Astrocyte (in vitro differentiated cells and primary cell): ENCODE results near the gene SNCB. TPM values are rescaled to one million over a fixed set of nuclear protein-coding genes. Genes with fewer than 3 reads are reported as not detected.

Experiments used
- DNase-seq: peaks from one replicate; pipeline ENCODE4 v3.0.0-alpha.2; 2010; ENCODE audit warnings: low read depth
- FAIRE-seq: peaks from 2 replicates; lab custom pipeline; 2011; peaks lifted over from hg19 to GRCh38; lab: Jason Lieb, UNC
- H2AFZ ChIP-seq: 2 replicates; pipeline ENCODE4 v1.6.0; 2012; ENCODE audit warnings: low read depth, low read length, inconsistent platforms
- H3K27ac ChIP-seq: 2 replicates; pipeline ENCODE4 v1.5.1; 2011; ENCODE audit warnings: low read depth, low read length, inconsistent platforms
- H3K27me3 ChIP-seq: 2 replicates; pipeline ENCODE4 v1.6.0; 2011; ENCODE audit warnings: low read length, inconsistent platforms; ENCODE audit not compliant: insufficient read depth
- H3K36me3 ChIP-seq: 2 replicates; pipeline ENCODE4 v1.5.1; 2011; ENCODE audit warnings: low read length, inconsistent platforms; ENCODE audit not compliant: insufficient read depth
- H3K4me1 ChIP-seq: 2 replicates; pipeline ENCODE4 v1.5.1; 2011; ENCODE audit warnings: low read length, inconsistent platforms; ENCODE audit not compliant: insufficient read depth
- H3K4me2 ChIP-seq: 2 replicates; pipeline ENCODE4 v1.6.0; 2012; ENCODE audit warnings: low read length, inconsistent platforms
- H3K4me3 ChIP-seq: 2 replicates; pipeline ENCODE4 v1.5.1; 2011; ENCODE audit warnings: low read depth, mild to moderate bottlenecking, low read length, inconsistent platforms; ENCODE audit not compliant: insufficient read depth
- H3K79me2 ChIP-seq: 2 replicates; pipeline ENCODE4 v1.6.0; 2012; ENCODE audit warnings: mild to moderate bottlenecking, low read length, inconsistent platforms; ENCODE audit not compliant: insufficient read depth
- H3K9ac ChIP-seq: 2 replicates; pipeline ENCODE4 v1.6.0; 2012; ENCODE audit warnings: mild to moderate bottlenecking, low read length, inconsistent platforms
- H3K9me3 ChIP-seq: 2 replicates; pipeline ENCODE4 v1.5.1; 2012; ENCODE audit warnings: low read depth, mild to moderate bottlenecking, low read length, inconsistent platforms; ENCODE audit not compliant: insufficient read depth
- H4K20me1 ChIP-seq: 2 replicates; pipeline ENCODE4 v1.6.0; 2012; ENCODE audit warnings: low read length, inconsistent platforms; ENCODE audit not compliant: insufficient read depth
- H3K27ac Mint-ChIP-seq: one replicate; pipeline ENCODE4 v1.8.0; 2021; ENCODE audit warnings: mild to moderate bottlenecking, mixed read lengths; ENCODE audit not compliant: unreplicated experiment
- H3K27me3 Mint-ChIP-seq: one replicate; pipeline ENCODE4 v1.8.0; 2021; ENCODE audit warnings: low read depth, mixed read lengths; ENCODE audit not compliant: unreplicated experiment
- H3K36me3 Mint-ChIP-seq: one replicate; pipeline ENCODE4 v1.8.0; 2021; ENCODE audit warnings: low read depth, mixed read lengths; ENCODE audit not compliant: unreplicated experiment
- H3K4me1 Mint-ChIP-seq: one replicate; pipeline ENCODE4 v1.8.0; 2021; ENCODE audit warnings: low read depth, mixed read lengths; ENCODE audit not compliant: unreplicated experiment
- H3K4me3 Mint-ChIP-seq: one replicate; pipeline ENCODE4 v1.8.0; 2021; ENCODE audit warnings: mild to moderate bottlenecking, moderate library complexity, mixed read lengths; ENCODE audit not compliant: unreplicated experiment
- H3K9me3 Mint-ChIP-seq: one replicate; pipeline ENCODE4 v1.8.0; 2021; ENCODE audit warnings: mild to moderate bottlenecking, mixed read lengths; ENCODE audit not compliant: unreplicated experiment
- CTCF ChIP-seq: IDR thresholded peaks from 2 replicates; pipeline ENCODE4 v1.5.1; 2011; ENCODE audit warnings: low read depth, mild to moderate bottlenecking, inconsistent platforms, low read length, moderate library complexity; ENCODE audit not compliant: insufficient read depth
- EZH2 ChIP-seq: IDR thresholded peaks from 2 replicates; pipeline ENCODE4 v1.6.1; 2012; ENCODE audit warnings: mild to moderate bottlenecking, low read length, inconsistent platforms; ENCODE audit not compliant: insufficient read depth
- total RNA-seq: library from RNA; stranded (reverse); gene quantifications from 2 replicates; pipeline ENCODE4 v1.2.1, GENCODE V29; 2021

SNCB gene
- total RNA-seq, 1 donor from 2014 or later: 3.4 TPM

DNA sequence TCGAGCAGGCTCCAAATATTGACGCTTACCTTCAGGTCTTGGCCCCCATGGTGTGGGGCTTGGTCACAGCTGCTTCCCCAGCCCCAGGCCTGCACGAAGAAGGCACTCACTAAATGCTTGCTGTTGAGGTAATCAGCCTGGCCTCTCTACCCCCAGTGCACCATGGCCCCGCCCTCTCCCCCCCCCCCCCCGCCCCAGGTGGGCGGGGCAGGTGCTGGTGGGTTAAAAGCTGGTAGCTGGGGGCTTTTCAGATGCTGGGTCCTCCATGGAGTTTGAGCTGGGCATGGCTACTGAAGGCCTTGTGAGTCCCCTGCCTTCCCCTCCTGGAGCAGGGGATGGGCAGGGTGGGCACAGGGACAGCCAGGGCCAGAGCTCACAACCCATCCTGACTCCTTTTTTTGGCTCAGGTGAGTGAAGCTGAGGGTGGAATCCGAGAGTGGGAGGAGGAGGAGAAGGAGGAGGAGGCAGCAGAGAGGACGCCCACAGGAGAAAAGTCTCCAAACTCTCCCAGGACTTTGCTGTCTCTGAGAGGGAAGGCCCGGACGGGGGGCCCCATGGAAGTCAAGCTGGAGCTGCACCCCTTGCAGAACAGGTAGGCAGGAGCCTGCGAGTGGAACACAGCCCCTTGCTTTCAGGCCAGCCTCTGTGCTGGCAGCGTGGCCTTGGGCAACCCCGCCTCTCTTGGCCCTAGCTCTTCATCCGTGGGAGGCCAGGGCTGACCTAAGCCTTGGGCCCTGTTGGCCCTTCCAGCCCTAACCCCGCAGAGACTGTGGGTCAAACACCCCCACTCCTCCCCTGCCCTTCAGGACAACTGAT, 12.5 kb upstream of the SNCB start:
- Mint-ChIP-seq H3K27ac (no peak overlapping the region), H3K36me3 (no peaks in the 10 kb centered on the region), H3K4me3 (no peak overlapping the region), H3K4me1 (peaks cover 5% of the 10 kb centered on the region), H3K27me3 (peaks cover 30% of the 10 kb centered on the region), H3K9me3 (peaks cover 3% of the 10 kb centered on the region)
- FAIRE-seq (no peak), DNase-seq (no peak)
- Histone ChIP-seq H3K27ac (no peak overlapping the region), H3K27me3 (peaks cover 4% of the 10 kb centered on the region), H3K4me2 (no peak overlapping the region), H3K9ac (no peak overlapping the region), H2AFZ (no peak overlapping the region), H3K36me3 (no peaks in the 10 kb centered on the region), H4K20me1 (no peaks in the 10 kb centered on the region), H3K9me3 (no peaks in the 10 kb centered on the region), H3K79me2 (peaks cover 4% of the 10 kb centered on the region), H3K4me3 (no peak overlapping the region), H3K4me1 (peaks cover 5% of the 10 kb centered on the region)
- no peak for TF ChIP-seq EZH2
- no peak for TF ChIP-seq CTCF

- Mint-ChIP-seq H3K27me3 (peaks cover 48% of the 10 kb centered on the region), H3K27ac (no peak overlapping the region), H3K9me3 (peaks cover 4% of the 10 kb centered on the region), H3K4me1 (no peaks in the 10 kb centered on the region), H3K4me3 (no peak overlapping the region), H3K36me3 (no peaks in the 10 kb centered on the region)
- no peak for TF ChIP-seq EZH2
- no peak for TF ChIP-seq CTCF
- Histone ChIP-seq H3K9ac (no peak overlapping the region), H3K27me3 (peaks cover 7% of the 10 kb centered on the region), H3K27ac (no peak overlapping the region), H2AFZ (no peak overlapping the region), H3K36me3 (no peaks in the 10 kb centered on the region), H3K4me1 (no peaks in the 10 kb centered on the region), H3K4me2 (no peak overlapping the region), H4K20me1 (no peaks in the 10 kb centered on the region), H3K79me2 (no peaks in the 10 kb centered on the region), H3K9me3 (no peaks in the 10 kb centered on the region), H3K4me3 (no peak overlapping the region)
- FAIRE-seq: no peak
- no peak for DNase-seq
Measured at GRCh38 chr5:176640616-176641015, 10.3 kb upstream of the SNCB start.

GRCh38 chr5:176639981-176640380, 9.6 kb upstream of the SNCB start:
- Histone ChIP-seq H4K20me1 (no peaks in the 10 kb centered on the region), H3K36me3 (no peaks in the 10 kb centered on the region), H3K79me2 (no peaks in the 10 kb centered on the region), H2AFZ (no peak overlapping the region), H3K4me3 (no peak overlapping the region), H3K27ac (no peak overlapping the region), H3K9ac (no peak overlapping the region), H3K4me2 (no peak overlapping the region), H3K9me3 (no peaks in the 10 kb centered on the region), H3K27me3 (peaks cover 12% of the 10 kb centered on the region), H3K4me1 (no peaks in the 10 kb centered on the region)
- no peak overlapping the region for H3K27ac Mint-ChIP-seq
- no peak for TF ChIP-seq EZH2
- TF ChIP-seq CTCF: no peak
- H3K27me3 Mint-ChIP-seq: peaks cover 52% of the 10 kb centered on the region
- H3K36me3 Mint-ChIP-seq: no peaks in the 10 kb centered on the region
- H3K9me3 Mint-ChIP-seq: peaks cover 7% of the 10 kb centered on the region
- DNase-seq: no peak
- FAIRE-seq: no peak
- no peak overlapping the region for H3K4me3 Mint-ChIP-seq
- H3K4me1 Mint-ChIP-seq: no peaks in the 10 kb centered on the region
